Measurements from ENCODE around the gene ANO3. TPM values are rescaled to one million over a fixed set of nuclear protein-coding genes. Genes with fewer than 3 reads are reported as not detected.

ANO3 gene
- total RNA-seq, 4 donors from 2014 or later: 0.08 to 0.27 TPM; not detected in 2

DNA sequence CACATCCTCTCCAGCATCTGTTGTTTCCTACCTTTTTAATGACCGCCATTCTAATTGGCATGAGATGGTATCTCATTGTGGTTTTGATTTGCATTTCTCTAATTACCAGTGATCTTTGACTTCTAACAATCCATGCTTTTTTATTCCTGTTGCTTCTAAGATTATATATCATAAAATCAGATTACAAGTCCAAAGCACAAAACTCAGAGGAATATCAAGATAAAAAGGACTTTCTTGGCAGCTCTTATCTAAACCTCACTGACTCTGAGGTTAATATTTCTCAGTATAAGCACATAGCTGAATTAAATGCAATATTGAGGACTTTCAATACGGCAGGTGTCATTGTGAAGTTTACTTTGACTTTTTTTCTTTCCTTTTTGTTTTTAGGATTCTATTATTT is 378.6 kb downstream of the ANO3 start:
- no peak for ATAC-seq
- Histone ChIP-seq H3K4me1 (peaks cover 0 to 25% (median 0%) of the 10 kb centered on the region in 3 donors), H3K27ac (no peak overlapping the region), H3K36me3 (no peaks in the 10 kb centered on the region), H3K4me3 (no peak overlapping the region), H3K27me3 (no peaks in the 10 kb centered on the region), H3K9me3 (no peaks in the 10 kb centered on the region)
- 91 to 94% methylated on average over 2 of the region's 2 CpGs for WGBS, 2 donors (ENCODE audit: low coverage in 1 of 2)
- TF ChIP-seq POLR2A (IDR thresholded peaks at IDR 0.05): no peak
- no peak for TF ChIP-seq POLR2AphosphoS5 (IDR thresholded peaks at IDR 0.05)
- TF ChIP-seq EP300 (IDR thresholded peaks at IDR 0.05): no peak
- no peak for TF ChIP-seq CTCF (IDR thresholded peaks at IDR 0.05)

GRCh38 chr11:26712497-26712896 is 380.6 kb downstream of the ANO3 start:
- Histone ChIP-seq H3K9me3 (no peaks in the 10 kb centered on the region), H3K4me1 (peaks cover 0 to 17% (median 0%) of the 10 kb centered on the region in 3 donors), H3K4me3 (no peak overlapping the region), H3K27ac (no peak overlapping the region), H3K36me3 (no peaks in the 10 kb centered on the region), H3K27me3 (no peaks in the 10 kb centered on the region)
- no peak for TF ChIP-seq EP300 (IDR thresholded peaks at IDR 0.05)
- no peak for TF ChIP-seq CTCF (IDR thresholded peaks at IDR 0.05)
- no peak for TF ChIP-seq POLR2AphosphoS5 (IDR thresholded peaks at IDR 0.05)
- no peak for TF ChIP-seq POLR2A (IDR thresholded peaks at IDR 0.05)
- ATAC-seq: no peak
- 56 to 64% methylated on average over 5 of the region's 5 CpGs for WGBS, 2 donors (ENCODE audit: low coverage in 1 of 2)

Other genes with a start within 250 kb of the ANO3 start
- 10 to 100 TPM in 1 of 4 donors, 1 to 10 TPM in 1, under 1 TPM in 1, not detected in 1; 0.93 to 10.2 (median 1.1) TPM for gene MUC15, start 240.1 kb downstream of the ANO3 start, total RNA-seq

Measured in gastroesophageal sphincter (tissue), 4 donors.